H1 (cell line): ENCODE results near the gene RAMP3. TPM values are rescaled to one million over a fixed set of nuclear protein-coding genes. Genes with fewer than 3 reads are reported as not detected.

Experiments
- CTCF ChIA-PET: fragments of 300-600 bp; sonication (Branson Sonifier 250); formaldehyde crosslinking; loops from one replicate; lab custom pipeline; 2021; ENCODE audit not compliant: partially characterized antibody; lab: Charles Lee
- POLR2A ChIA-PET: fragments of 300-600 bp; sonication (Branson Sonifier 250); formaldehyde crosslinking; loops from one replicate; lab custom pipeline; 2021; ENCODE audit warnings: inconsistent platforms; ENCODE audit not compliant: partially characterized antibody; lab: Charles Lee
- DNase-seq, 2 experiments: peaks; one replicate each; pipeline versions ENCODE4 v3.0.0 to v3.0.0-alpha.2; 2010 to 2022; ENCODE audit warnings: low spot score in 2 of 2, low read depth in 1 of 2, mixed read lengths in 1 of 2
- FAIRE-seq: peaks from 2 replicates; lab custom pipeline; 2011; peaks lifted over from hg19 to GRCh38; lab: Jason Lieb, UNC
- H2AFZ ChIP-seq: 2 replicates; pipeline ENCODE4 v1.8.1; 2012; ENCODE audit warnings: low read length, inconsistent platforms
- H2AK5ac ChIP-seq: 2 replicates; pipeline ENCODE4 v1.6.1; 2013; ENCODE audit warnings: low read depth, low read length
- H2BK120ac ChIP-seq: replicated peaks from 2 replicates; pipeline ENCODE3; 2013; ENCODE audit warnings: low read depth, low read length, inconsistent platforms
- H2BK12ac ChIP-seq: 2 replicates; pipeline ENCODE4 v1.6.1; 2013; ENCODE audit warnings: low read depth, low read length
- H2BK15ac ChIP-seq: 2 replicates; pipeline ENCODE4 v1.6.1; 2013; ENCODE audit warnings: low read length
- H2BK20ac ChIP-seq: 2 replicates; pipeline ENCODE4 v1.6.1; 2013; ENCODE audit warnings: low read length
- H2BK5ac ChIP-seq: 2 replicates; pipeline ENCODE4 v1.6.1; 2013; ENCODE audit warnings: low read depth, low read length
- H3K14ac ChIP-seq: 2 replicates; pipeline ENCODE4 v1.6.1; 2013; ENCODE audit warnings: inconsistent platforms; ENCODE audit not compliant: insufficient read length
- H3K18ac ChIP-seq: 2 replicates; pipeline ENCODE4 v1.6.1; 2013; ENCODE audit warnings: low read length; ENCODE audit errors: extremely low read depth
- H3K23ac ChIP-seq: 2 replicates; pipeline ENCODE4 v1.6.1; 2013; ENCODE audit warnings: inconsistent platforms; ENCODE audit not compliant: insufficient read length
- H3K23me2 ChIP-seq: 2 replicates; pipeline ENCODE4 v1.6.1; 2013; ENCODE audit warnings: low read depth, low read length
- H3K27ac ChIP-seq: 2 replicates; pipeline ENCODE4 v1.6.1; 2011; ENCODE audit warnings: low read depth, low read length, inconsistent platforms
- H3K27me3 ChIP-seq, 4 experiments: replicated peaks in 1 of 4; 1 replicate in 1 of 4; 2 replicates in 3 of 4; pipeline versions ENCODE4 v1.6.1 to v1.8.1; 2011 to 2013; ENCODE audit warnings: low read length in 3 of 4, mild to moderate bottlenecking in 3 of 4, inconsistent platforms in 2 of 4, mixed read lengths in 2 of 4, moderate library complexity in 1 of 4; ENCODE audit not compliant: control insufficient read depth in 3 of 4, insufficient read depth in 3 of 4; ENCODE audit errors: extremely low read depth in 1 of 4
- H3K36me3 ChIP-seq, 4 experiments: 2 replicates each; pipeline versions ENCODE4 v1.6.1 to v1.8.1; 2011 to 2013; ENCODE audit warnings: mild to moderate bottlenecking in 4 of 4, low read length in 3 of 4, moderate library complexity in 2 of 4, control low read depth in 1 of 4, inconsistent platforms in 1 of 4; ENCODE audit not compliant: insufficient read depth in 4 of 4, control insufficient read depth in 2 of 4
- H3K4ac ChIP-seq: replicated peaks from 2 replicates; pipeline ENCODE3; 2013; ENCODE audit warnings: low read length, low read depth, mixed read lengths, inconsistent platforms; ENCODE audit not compliant: insufficient read length
- H3K4me1 ChIP-seq, 4 experiments: replicated peaks in 1 of 4; 1 replicate in 1 of 4; 2 replicates in 3 of 4; pipeline versions ENCODE4 v1.6.1 to v1.8.1; 2011 to 2013; ENCODE audit warnings: low read length in 3 of 4, inconsistent platforms in 2 of 4, mixed read lengths in 1 of 4; ENCODE audit not compliant: insufficient read depth in 4 of 4, control insufficient read depth in 3 of 4
- H3K4me2 ChIP-seq, 2 experiments: 2 replicates each; pipeline versions ENCODE4 v1.6.1 to v1.8.1; 2011 to 2013; ENCODE audit warnings: low read depth in 2 of 2, low read length in 2 of 2, control low read depth in 1 of 2, inconsistent platforms in 1 of 2, mild to moderate bottlenecking in 1 of 2; ENCODE audit not compliant: insufficient read depth in 1 of 2
- H3K4me3 ChIP-seq, 4 experiments: fragments of 200-600, 300-600 bp in 1 of 4; sonication (generic), shearing (Covaris generic), sonication (Bioruptor Twin) in 1 of 4; 2 replicates each; pipeline versions ENCODE4 v1.5.1 to v1.8.1; 2011 to 2016; ENCODE audit warnings: low read length in 4 of 4, low read depth in 3 of 4, control low read depth in 2 of 4, inconsistent platforms in 2 of 4, mild to moderate bottlenecking in 2 of 4, mixed read lengths in 1 of 4, moderate library complexity in 1 of 4; ENCODE audit not compliant: insufficient read depth in 2 of 4; ENCODE audit errors: extremely low read depth in 1 of 4
- H3K56ac ChIP-seq: replicated peaks from 2 replicates; pipeline ENCODE3; 2013; ENCODE audit warnings: low read depth, mild to moderate bottlenecking, mixed read lengths, low read length, inconsistent platforms; ENCODE audit not compliant: insufficient read length
- H3K79me1 ChIP-seq: 2 replicates; pipeline ENCODE4 v1.6.1; 2013; ENCODE audit warnings: low read depth, low read length, control low read depth
- H3K79me2 ChIP-seq, 2 experiments: 2 replicates each; pipeline versions ENCODE4 v1.6.1 to v1.8.1; 2012 to 2013; ENCODE audit warnings: low read length in 2 of 2, mild to moderate bottlenecking in 2 of 2, inconsistent platforms in 1 of 2; ENCODE audit not compliant: insufficient read depth in 2 of 2, control insufficient read depth in 1 of 2
- H3K9ac ChIP-seq, 4 experiments: replicated peaks in 1 of 4; 1 replicate in 1 of 4; 2 replicates in 3 of 4; pipeline versions ENCODE4 v1.6.1 to v1.8.1; 2011 to 2013; ENCODE audit warnings: low read depth in 3 of 4, low read length in 3 of 4, control low read depth in 2 of 4, mild to moderate bottlenecking in 2 of 4, moderate library complexity in 2 of 4, inconsistent platforms in 1 of 4; ENCODE audit errors: extremely low read depth in 1 of 4
- H3K9me3 ChIP-seq, 2 experiments: 2 replicates each; pipeline versions ENCODE4 v1.6.1 to v1.8.1; 2012 to 2013; ENCODE audit warnings: mild to moderate bottlenecking in 2 of 2, moderate library complexity in 2 of 2, control low read depth in 1 of 2, inconsistent platforms in 1 of 2, low read depth in 1 of 2, low read length in 1 of 2, mixed read lengths in 1 of 2; ENCODE audit not compliant: insufficient read depth in 2 of 2
- H4K20me1 ChIP-seq, 2 experiments: replicated peaks in 1 of 2; 2 replicates each; pipeline versions ENCODE3 to v1.8.1; 2011 to 2013; ENCODE audit warnings: inconsistent platforms in 2 of 2, low read length in 2 of 2, mild to moderate bottlenecking in 1 of 2; ENCODE audit not compliant: insufficient read depth in 2 of 2, control insufficient read depth in 1 of 2
- H4K5ac ChIP-seq: 2 replicates; pipeline ENCODE4 v1.6.1; 2013; ENCODE audit warnings: low read length, low read depth, mixed read lengths, inconsistent platforms; ENCODE audit not compliant: insufficient read length
- H4K8ac ChIP-seq: 2 replicates; pipeline ENCODE4 v1.8.0; 2013; ENCODE audit warnings: mild to moderate bottlenecking, moderate library complexity, low read length, inconsistent platforms; ENCODE audit not compliant: insufficient read depth; ENCODE audit errors: extremely low read depth
- H4K91ac ChIP-seq: replicated peaks from 2 replicates; pipeline ENCODE3; 2013; ENCODE audit warnings: low read length, mixed read lengths, inconsistent platforms; ENCODE audit not compliant: insufficient read length
- CBX8 ChIP-seq: fragments of 300-800, 300-1000 bp; sonication (generic); IDR thresholded peaks from 2 replicates; pipeline ENCODE4 v1.7.1; 2016; ENCODE audit warnings: low read depth, low read length, borderline replicate concordance
- CHD2 ChIP-seq: IDR thresholded peaks from 2 replicates; pipeline ENCODE4 v1.6.1; 2012; ENCODE audit warnings: low read length, improper control_type of control experiment
- EGR1 ChIP-seq: IDR thresholded peaks from 2 replicates; pipeline ENCODE4 v1.6.1; 2011; ENCODE audit warnings: low read depth, low read length, borderline replicate concordance
- EP300 ChIP-seq, 2 experiments: IDR thresholded peaks; 1 replicate in 1 of 2; 2 replicates in 1 of 2; pipeline ENCODE4 v1.6.1; 2011 to 2012; ENCODE audit warnings: low read depth in 2 of 2, low read length in 2 of 2, mild to moderate bottlenecking in 2 of 2, borderline replicate concordance in 1 of 2, inconsistent platforms in 1 of 2, moderate library complexity in 1 of 2
- JUND ChIP-seq: IDR thresholded peaks from 2 replicates; pipeline ENCODE4 v1.6.1; 2011; ENCODE audit warnings: mild to moderate bottlenecking, improper control_type of control experiment, low read length
- KDM1A ChIP-seq: fragments of 200-600, 300-600 bp; sonication (generic); IDR thresholded peaks from 2 replicates; pipeline ENCODE4 v1.7.1; 2016; ENCODE audit warnings: mild to moderate bottlenecking, low read length, borderline replicate concordance
- KDM4A ChIP-seq: IDR thresholded peaks from one replicate; pipeline ENCODE4 v1.7.1; 2012; ENCODE audit warnings: low read depth, mild to moderate bottlenecking, moderate library complexity, low read length, inconsistent platforms; ENCODE audit not compliant: severe bottlenecking
- MAFK ChIP-seq: IDR thresholded peaks from 2 replicates; pipeline ENCODE4 v1.6.1; 2012; ENCODE audit warnings: low read depth, mild to moderate bottlenecking, improper control_type of control experiment, low read length
- NANOG ChIP-seq: IDR thresholded peaks from 2 replicates; pipeline ENCODE4 v1.6.1; 2011; ENCODE audit warnings: low read length, low read depth, mild to moderate bottlenecking, inconsistent platforms; ENCODE audit not compliant: insufficient read depth, poor library complexity, severe bottlenecking
- SIN3A ChIP-seq, 2 experiments: IDR thresholded peaks in 1 of 2; conservative IDR thresholded peaks in 1 of 2; 2 replicates each; pipeline ENCODE4 v1.6.1; 2011 to 2012; ENCODE audit warnings: low read length in 2 of 2, improper control_type of control experiment in 1 of 2, low read depth in 1 of 2, mild to moderate bottlenecking in 1 of 2
- TAF1 ChIP-seq: IDR thresholded peaks from 2 replicates; pipeline ENCODE4 v1.6.1; 2011; ENCODE audit warnings: mild to moderate bottlenecking, low read depth, low read length
- YY1 ChIP-seq: IDR thresholded peaks from 2 replicates; pipeline ENCODE4 v1.6.1; 2011; ENCODE audit warnings: low read depth, mild to moderate bottlenecking, low read length
- WGBS, 2 experiments: shearing (Covaris generic) in 1 of 2; methylation state at CpG; one replicate each; pipeline versions ENCODE4 v1.1.6 to v1.1.7; 2013 to 2015; ENCODE audit warnings: low lambda C conversion rate in 2 of 2, mixed read lengths in 2 of 2, inconsistent platforms in 1 of 2, low coverage in 1 of 2, missing lambda C conversion rate in 1 of 2; ENCODE audit not compliant: insufficient replicate concordance in 2 of 2, insufficient coverage in 1 of 2, insufficient read length in 1 of 2; ENCODE audit errors: extremely low coverage in 1 of 2, missing lambda C conversion rate in 1 of 2; 5-methylcytosine and 5-hydroxymethylcytosine counted together
- polyA plus RNA-seq, 7 experiments: library from polyadenylated mRNA; depleted of rRNA in 3 of 7; stranded (reverse) in 5 of 7; unstranded in 2 of 7; fragments of >200 nt in 5 of 7; fragments of 200-250 nt in 2 of 7; gene quantifications; 1 replicate in 5 of 7; 2 replicates in 1 of 7; 4 replicates in 1 of 7; pipeline versions ENCODE4 v1.2.1 to v1.2.3, GENCODE V29; 2011 to 2013; ENCODE audit warnings: missing spikeins in 2 of 7, mixed read lengths in 2 of 7
- total RNA-seq: library from RNA; stranded (reverse); fragmentation: NEBNext Ultra II Directional; extraction: Animal tissue kit (Norgen Biotek cat#: 25700); gene quantifications from 2 replicates; pipeline ENCODE4 v1.2.1, GENCODE V29; 2021

The RAMP3 gene
- total and polyA plus RNA-seq, 2 of the 8 experiments (the other 6 are each of a cell fraction or from before 2014, with no cell fraction given), result 0.88 to 0.98 TPM

- Histone ChIP-seq H4K8ac (no peak overlapping the region), H3K79me2 (no peaks in the 10 kb centered on the region), H3K14ac (no peak overlapping the region), H4K20me1 (no peaks in the 10 kb centered on the region), H3K4me2 (no peak overlapping the region), H3K23me2 (no peaks in the 10 kb centered on the region), H4K91ac (no peak overlapping the region), H3K27ac (no peak overlapping the region), H3K9ac (no peak overlapping the region), H3K23ac (no peak overlapping the region), H4K5ac (no peak overlapping the region), H3K18ac (no peak overlapping the region; the same call in 1 of the 2 replicates), H3K4me1 (no peaks in the 10 kb centered on the region; a peak in 1 of 7 replicates), H2BK15ac (no peak overlapping the region), H3K9me3 (no peaks in the 10 kb centered on the region), H3K56ac (no peak overlapping the region), H3K27me3 (no peaks in the 10 kb centered on the region), H2AFZ (no peak overlapping the region), H2BK120ac (no peak overlapping the region), H3K4ac (no peak overlapping the region), H2BK12ac (0 out of 2 replicates have a peak overlapping the region, but pooled peaks have one; percentile 3), H2AK5ac (no peak overlapping the region), H2BK20ac (no peak overlapping the region), H3K36me3 (no peaks in the 10 kb centered on the region), H3K79me1 (no peaks in the 10 kb centered on the region), H2BK5ac (no peak overlapping the region), H3K4me3 (no peak overlapping the region)
- ChIA-PET POLR2A (interaction anchor here (1.1 kb wide), 1 partner anchor 83 kb away, joined by 3 read pairs; no protein-coding TSS in a partner anchor), CTCF (interaction anchor here (0.8 to 1.1 kb wide), 2 partner anchors 28 to 35 kb away, joined by 3 read pairs; no protein-coding TSS in a partner anchor)
- 75% methylated on average over 8 of the region's 8 CpGs; no CpG with 5 or more reads in 1 of the 2 experiments for WGBS, 2 experiments
- FAIRE-seq, result no peak
- DNase-seq, result no peak
- no peak for TF ChIP-seq EP300 (IDR thresholded peaks at IDR 0.05; ENCODE audit: borderline replicate concordance in 1 of 2, low read depth in 2 of 2, low read length in 2 of 2)
- no peak for TF ChIP-seq SIN3A (conservative IDR thresholded peaks at IDR 0.05 in 1 of 2, IDR thresholded peaks at IDR 0.05 in 1 of 2; ENCODE audit: low read depth in 1 of 2, low read length in 2 of 2)
- TF ChIP-seq KDM4A, result no peak
- no peak for TF ChIP-seq MAFK
- no peak for TF ChIP-seq CBX8
- TF ChIP-seq NANOG, result no peak
- no peak for TF ChIP-seq CHD2
- TF ChIP-seq TAF1, result no peak
- no peak for TF ChIP-seq JUND
- TF ChIP-seq KDM1A, result no peak
- TF ChIP-seq EGR1, result no peak
- no peak for TF ChIP-seq YY1
Observed at GRCh38 chr7:45181991-45182855, 24.6 kb downstream of the RAMP3 start.
